H1 (cell line): ENCODE data around the gene CYP27B1. TPM values are rescaled to one million over a fixed set of nuclear protein-coding genes. Genes with fewer than 3 reads are reported as not detected.

Source experiments
- CTCF ChIA-PET: fragments of 300-600 bp; sonication (Branson Sonifier 250); formaldehyde crosslinking; loops from one replicate; lab custom pipeline; 2021; ENCODE audit not compliant: partially characterized antibody; lab: Charles Lee
- POLR2A ChIA-PET: fragments of 300-600 bp; sonication (Branson Sonifier 250); formaldehyde crosslinking; loops from one replicate; lab custom pipeline; 2021; ENCODE audit warnings: inconsistent platforms; ENCODE audit not compliant: partially characterized antibody; lab: Charles Lee
- DNase-seq, 2 experiments: peaks; one replicate each; pipeline versions ENCODE4 v3.0.0 to v3.0.0-alpha.2; 2010 to 2022; ENCODE audit warnings: low spot score in 2 of 2, low read depth in 1 of 2, mixed read lengths in 1 of 2
- FAIRE-seq: peaks from 2 replicates; lab custom pipeline; 2011; peaks lifted over from hg19 to GRCh38; lab: Jason Lieb, UNC
- H2AFZ ChIP-seq: 2 replicates; pipeline ENCODE4 v1.8.1; 2012; ENCODE audit warnings: low read length, inconsistent platforms
- H2AK5ac ChIP-seq: 2 replicates; pipeline ENCODE4 v1.6.1; 2013; ENCODE audit warnings: low read depth, low read length
- H2BK120ac ChIP-seq: replicated peaks from 2 replicates; pipeline ENCODE3; 2013; ENCODE audit warnings: low read depth, low read length, inconsistent platforms
- H2BK12ac ChIP-seq: 2 replicates; pipeline ENCODE4 v1.6.1; 2013; ENCODE audit warnings: low read depth, low read length
- H2BK15ac ChIP-seq: 2 replicates; pipeline ENCODE4 v1.6.1; 2013; ENCODE audit warnings: low read length
- H2BK20ac ChIP-seq: 2 replicates; pipeline ENCODE4 v1.6.1; 2013; ENCODE audit warnings: low read length
- H2BK5ac ChIP-seq: 2 replicates; pipeline ENCODE4 v1.6.1; 2013; ENCODE audit warnings: low read depth, low read length
- H3K14ac ChIP-seq: 2 replicates; pipeline ENCODE4 v1.6.1; 2013; ENCODE audit warnings: inconsistent platforms; ENCODE audit not compliant: insufficient read length
- H3K18ac ChIP-seq: 2 replicates; pipeline ENCODE4 v1.6.1; 2013; ENCODE audit warnings: low read length; ENCODE audit errors: extremely low read depth
- H3K23ac ChIP-seq: 2 replicates; pipeline ENCODE4 v1.6.1; 2013; ENCODE audit warnings: inconsistent platforms; ENCODE audit not compliant: insufficient read length
- H3K23me2 ChIP-seq: 2 replicates; pipeline ENCODE4 v1.6.1; 2013; ENCODE audit warnings: low read depth, low read length
- H3K27ac ChIP-seq: 2 replicates; pipeline ENCODE4 v1.6.1; 2011; ENCODE audit warnings: low read depth, low read length, inconsistent platforms
- H3K27me3 ChIP-seq, 4 experiments: replicated peaks in 1 of 4; 1 replicate in 1 of 4; 2 replicates in 3 of 4; pipeline versions ENCODE4 v1.6.1 to v1.8.1; 2011 to 2013; ENCODE audit warnings: low read length in 3 of 4, mild to moderate bottlenecking in 3 of 4, inconsistent platforms in 2 of 4, mixed read lengths in 2 of 4, moderate library complexity in 1 of 4; ENCODE audit not compliant: control insufficient read depth in 3 of 4, insufficient read depth in 3 of 4; ENCODE audit errors: extremely low read depth in 1 of 4
- H3K36me3 ChIP-seq, 4 experiments: 2 replicates each; pipeline versions ENCODE4 v1.6.1 to v1.8.1; 2011 to 2013; ENCODE audit warnings: mild to moderate bottlenecking in 4 of 4, low read length in 3 of 4, moderate library complexity in 2 of 4, control low read depth in 1 of 4, inconsistent platforms in 1 of 4; ENCODE audit not compliant: insufficient read depth in 4 of 4, control insufficient read depth in 2 of 4
- H3K4ac ChIP-seq: replicated peaks from 2 replicates; pipeline ENCODE3; 2013; ENCODE audit warnings: low read length, low read depth, mixed read lengths, inconsistent platforms; ENCODE audit not compliant: insufficient read length
- H3K4me1 ChIP-seq, 4 experiments: replicated peaks in 1 of 4; 1 replicate in 1 of 4; 2 replicates in 3 of 4; pipeline versions ENCODE4 v1.6.1 to v1.8.1; 2011 to 2013; ENCODE audit warnings: low read length in 3 of 4, inconsistent platforms in 2 of 4, mixed read lengths in 1 of 4; ENCODE audit not compliant: insufficient read depth in 4 of 4, control insufficient read depth in 3 of 4
- H3K4me2 ChIP-seq, 2 experiments: 2 replicates each; pipeline versions ENCODE4 v1.6.1 to v1.8.1; 2011 to 2013; ENCODE audit warnings: low read depth in 2 of 2, low read length in 2 of 2, control low read depth in 1 of 2, inconsistent platforms in 1 of 2, mild to moderate bottlenecking in 1 of 2; ENCODE audit not compliant: insufficient read depth in 1 of 2
- H3K4me3 ChIP-seq, 4 experiments: fragments of 200-600, 300-600 bp in 1 of 4; sonication (generic), shearing (Covaris generic), sonication (Bioruptor Twin) in 1 of 4; 2 replicates each; pipeline versions ENCODE4 v1.5.1 to v1.8.1; 2011 to 2016; ENCODE audit warnings: low read length in 4 of 4, low read depth in 3 of 4, control low read depth in 2 of 4, inconsistent platforms in 2 of 4, mild to moderate bottlenecking in 2 of 4, mixed read lengths in 1 of 4, moderate library complexity in 1 of 4; ENCODE audit not compliant: insufficient read depth in 2 of 4; ENCODE audit errors: extremely low read depth in 1 of 4
- H3K56ac ChIP-seq: replicated peaks from 2 replicates; pipeline ENCODE3; 2013; ENCODE audit warnings: low read depth, mild to moderate bottlenecking, mixed read lengths, low read length, inconsistent platforms; ENCODE audit not compliant: insufficient read length
- H3K79me1 ChIP-seq: 2 replicates; pipeline ENCODE4 v1.6.1; 2013; ENCODE audit warnings: low read depth, low read length, control low read depth
- H3K79me2 ChIP-seq, 2 experiments: 2 replicates each; pipeline versions ENCODE4 v1.6.1 to v1.8.1; 2012 to 2013; ENCODE audit warnings: low read length in 2 of 2, mild to moderate bottlenecking in 2 of 2, inconsistent platforms in 1 of 2; ENCODE audit not compliant: insufficient read depth in 2 of 2, control insufficient read depth in 1 of 2
- H3K9ac ChIP-seq, 4 experiments: replicated peaks in 1 of 4; 1 replicate in 1 of 4; 2 replicates in 3 of 4; pipeline versions ENCODE4 v1.6.1 to v1.8.1; 2011 to 2013; ENCODE audit warnings: low read depth in 3 of 4, low read length in 3 of 4, control low read depth in 2 of 4, mild to moderate bottlenecking in 2 of 4, moderate library complexity in 2 of 4, inconsistent platforms in 1 of 4; ENCODE audit errors: extremely low read depth in 1 of 4
- H3K9me3 ChIP-seq, 2 experiments: 2 replicates each; pipeline versions ENCODE4 v1.6.1 to v1.8.1; 2012 to 2013; ENCODE audit warnings: mild to moderate bottlenecking in 2 of 2, moderate library complexity in 2 of 2, control low read depth in 1 of 2, inconsistent platforms in 1 of 2, low read depth in 1 of 2, low read length in 1 of 2, mixed read lengths in 1 of 2; ENCODE audit not compliant: insufficient read depth in 2 of 2
- H4K20me1 ChIP-seq, 2 experiments: replicated peaks in 1 of 2; 2 replicates each; pipeline versions ENCODE3 to v1.8.1; 2011 to 2013; ENCODE audit warnings: inconsistent platforms in 2 of 2, low read length in 2 of 2, mild to moderate bottlenecking in 1 of 2; ENCODE audit not compliant: insufficient read depth in 2 of 2, control insufficient read depth in 1 of 2
- H4K5ac ChIP-seq: 2 replicates; pipeline ENCODE4 v1.6.1; 2013; ENCODE audit warnings: low read length, low read depth, mixed read lengths, inconsistent platforms; ENCODE audit not compliant: insufficient read length
- H4K8ac ChIP-seq: 2 replicates; pipeline ENCODE4 v1.8.0; 2013; ENCODE audit warnings: mild to moderate bottlenecking, moderate library complexity, low read length, inconsistent platforms; ENCODE audit not compliant: insufficient read depth; ENCODE audit errors: extremely low read depth
- H4K91ac ChIP-seq: replicated peaks from 2 replicates; pipeline ENCODE3; 2013; ENCODE audit warnings: low read length, mixed read lengths, inconsistent platforms; ENCODE audit not compliant: insufficient read length
- BRCA1 ChIP-seq: IDR thresholded peaks from 2 replicates; pipeline ENCODE4 v1.6.1; 2012; ENCODE audit warnings: low read depth, low read length, improper control_type of control experiment
- CREB1 ChIP-seq: IDR thresholded peaks from 2 replicates; pipeline ENCODE4 v1.6.1; 2012; ENCODE audit warnings: inconsistent platforms
- EGR1 ChIP-seq: IDR thresholded peaks from 2 replicates; pipeline ENCODE4 v1.6.1; 2011; ENCODE audit warnings: low read depth, low read length, borderline replicate concordance
- EZH2 ChIP-seq: fragments of 200-600 bp; sonication (generic); IDR thresholded peaks from 2 replicates; pipeline ENCODE4 v1.7.1; 2012; ENCODE audit warnings: low read depth, mild to moderate bottlenecking, moderate library complexity, low read length, inconsistent platforms; ENCODE audit not compliant: severe bottlenecking
- HDAC6 ChIP-seq: IDR thresholded peaks from one replicate; pipeline ENCODE4 v1.7.1; 2012; ENCODE audit warnings: low read depth, mild to moderate bottlenecking, inconsistent platforms, low read length, moderate library complexity
- POU5F1 ChIP-seq: IDR thresholded peaks from 2 replicates; pipeline ENCODE4 v1.6.1; 2011; ENCODE audit warnings: low read depth, mild to moderate bottlenecking, low read length, moderate library complexity
- SP1 ChIP-seq: IDR thresholded peaks from 2 replicates; pipeline ENCODE4 v1.6.1; 2011; ENCODE audit warnings: low read depth, low read length
- SRF ChIP-seq: IDR thresholded peaks from 2 replicates; pipeline ENCODE4 v1.6.1; 2011; ENCODE audit warnings: mild to moderate bottlenecking, low read depth, low read length, moderate library complexity
- SUZ12 ChIP-seq: fragments of 200-600 bp; sonication (generic); IDR thresholded peaks from 2 replicates; pipeline ENCODE4 v1.6.1; 2012; ENCODE audit warnings: mild to moderate bottlenecking, inconsistent platforms, low read length, moderate library complexity, mixed read lengths
- WGBS, 2 experiments: shearing (Covaris generic) in 1 of 2; methylation state at CpG; one replicate each; pipeline versions ENCODE4 v1.1.6 to v1.1.7; 2013 to 2015; ENCODE audit warnings: low lambda C conversion rate in 2 of 2, mixed read lengths in 2 of 2, inconsistent platforms in 1 of 2, low coverage in 1 of 2, missing lambda C conversion rate in 1 of 2; ENCODE audit not compliant: insufficient replicate concordance in 2 of 2, insufficient coverage in 1 of 2, insufficient read length in 1 of 2; ENCODE audit errors: extremely low coverage in 1 of 2, missing lambda C conversion rate in 1 of 2; 5-methylcytosine and 5-hydroxymethylcytosine counted together
- polyA plus RNA-seq, 7 experiments: library from polyadenylated mRNA; depleted of rRNA in 3 of 7; stranded (reverse) in 5 of 7; unstranded in 2 of 7; fragments of >200 nt in 5 of 7; fragments of 200-250 nt in 2 of 7; gene quantifications; 1 replicate in 5 of 7; 2 replicates in 1 of 7; 4 replicates in 1 of 7; pipeline versions ENCODE4 v1.2.1 to v1.2.3, GENCODE V29; 2011 to 2013; ENCODE audit warnings: missing spikeins in 2 of 7, mixed read lengths in 2 of 7
- total RNA-seq: library from RNA; stranded (reverse); fragmentation: NEBNext Ultra II Directional; extraction: Animal tissue kit (Norgen Biotek cat#: 25700); gene quantifications from 2 replicates; pipeline ENCODE4 v1.2.1, GENCODE V29; 2021

The CYP27B1 gene
- total and polyA plus RNA-seq, 2 of the 8 experiments (the other 6 are each of a cell fraction or from before 2014, with no cell fraction given), result 2.9 to 3.3 TPM

GRCh38 chr12:57737467-57738460 lies 29.1 kb downstream of the CYP27B1 start:
- no peak overlapping the region for H2AK5ac ChIP-seq
- peaks cover 50 to 90% (median 85%) of the 10 kb centered on the region in 4 experiments for H3K27me3 ChIP-seq
- H2BK20ac ChIP-seq, result no peak overlapping the region
- CTCF ChIA-PET, result interaction anchor here (1.1 to 11.2 kb wide), 12 partner anchors 8 to 155 kb away, joined by 3 to 149 read pairs (median 8); partner anchors contain the start of genes CYP27B1 and TSPAN31
- H4K91ac ChIP-seq, result no peak overlapping the region
- H3K56ac ChIP-seq, result no peak overlapping the region
- no peak overlapping the region for H3K9ac ChIP-seq
- H3K9me3 ChIP-seq, result no peaks in the 10 kb centered on the region; a peak in 1 of 4 replicates
- H4K8ac ChIP-seq, result peak overlapping the region; percentile 52; the same call in 1 of the 2 replicates
- H3K4me1 ChIP-seq, result peaks cover 6 to 29% (median 12%) of the 10 kb centered on the region in 4 experiments; a peak in 6 of 7 replicates
- H3K23ac ChIP-seq, result no peak overlapping the region
- H3K4ac ChIP-seq, result no peak overlapping the region
- H3K27ac ChIP-seq, result no peak overlapping the region
- no peak overlapping the region for H2BK12ac ChIP-seq
- peaks cover 0 to 17% of the 10 kb centered on the region in 2 experiments for H4K20me1 ChIP-seq
- H2BK15ac ChIP-seq, result no peak overlapping the region
- H3K79me2 ChIP-seq, result no peaks in the 10 kb centered on the region
- WGBS, 2 experiments, result 3% methylated on average over 31 of the region's 110 CpGs; no CpG with 5 or more reads in 1 of the 2 experiments
- peaks cover 2% of the 10 kb centered on the region; the same call in 1 of the 2 replicates for H3K23me2 ChIP-seq
- DNase-seq (peak in 1 of 2 experiments; percentile 71), FAIRE-seq (no peak)
- POLR2A ChIA-PET, result interaction anchor here (0.9 to 5.2 kb wide), 11 partner anchors 7 to 214 kb away, joined by 3 to 59 read pairs (median 8); partner anchors contain the start of genes CDK4, OS9 and TSPAN31
- no peak overlapping the region for H2AFZ ChIP-seq
- H3K36me3 ChIP-seq, result peaks cover 0 to 6% (median 0%) of the 10 kb centered on the region in 4 experiments; a peak in 1 of 8 replicates
- H3K4me3 ChIP-seq, result peak overlapping the region; percentile 31 to 76 (median 43)
- H3K79me1 ChIP-seq, result no peaks in the 10 kb centered on the region
- no peak overlapping the region for H2BK120ac ChIP-seq
- peak overlapping the region; percentile 79 to 93 for H3K4me2 ChIP-seq
- H3K14ac ChIP-seq, result no peak overlapping the region
- H4K5ac ChIP-seq, result no peak overlapping the region
- H2BK5ac ChIP-seq, result no peak overlapping the region
- no peak overlapping the region for H3K18ac ChIP-seq
- TF ChIP-seq SP1 (no peak), POU5F1 (no peak), HDAC6 (no peak), SUZ12 (peak; percentile 74), SRF (no peak), BRCA1 (no peak), EZH2 (peak; percentile 92), CREB1 (no peak), EGR1 (no peak)
